HG02642 (cell line): ENCODE results near the gene F12.

Experiments used
- ATAC-seq: cut with Tn5 transposase; IDR thresholded peaks from one replicate; pipeline ENCODE4 v1.9.1; 2021; ENCODE audit warnings: mild to moderate bottlenecking; ENCODE audit not compliant: unreplicated experiment, poor library complexity

Gene F12

DNA sequence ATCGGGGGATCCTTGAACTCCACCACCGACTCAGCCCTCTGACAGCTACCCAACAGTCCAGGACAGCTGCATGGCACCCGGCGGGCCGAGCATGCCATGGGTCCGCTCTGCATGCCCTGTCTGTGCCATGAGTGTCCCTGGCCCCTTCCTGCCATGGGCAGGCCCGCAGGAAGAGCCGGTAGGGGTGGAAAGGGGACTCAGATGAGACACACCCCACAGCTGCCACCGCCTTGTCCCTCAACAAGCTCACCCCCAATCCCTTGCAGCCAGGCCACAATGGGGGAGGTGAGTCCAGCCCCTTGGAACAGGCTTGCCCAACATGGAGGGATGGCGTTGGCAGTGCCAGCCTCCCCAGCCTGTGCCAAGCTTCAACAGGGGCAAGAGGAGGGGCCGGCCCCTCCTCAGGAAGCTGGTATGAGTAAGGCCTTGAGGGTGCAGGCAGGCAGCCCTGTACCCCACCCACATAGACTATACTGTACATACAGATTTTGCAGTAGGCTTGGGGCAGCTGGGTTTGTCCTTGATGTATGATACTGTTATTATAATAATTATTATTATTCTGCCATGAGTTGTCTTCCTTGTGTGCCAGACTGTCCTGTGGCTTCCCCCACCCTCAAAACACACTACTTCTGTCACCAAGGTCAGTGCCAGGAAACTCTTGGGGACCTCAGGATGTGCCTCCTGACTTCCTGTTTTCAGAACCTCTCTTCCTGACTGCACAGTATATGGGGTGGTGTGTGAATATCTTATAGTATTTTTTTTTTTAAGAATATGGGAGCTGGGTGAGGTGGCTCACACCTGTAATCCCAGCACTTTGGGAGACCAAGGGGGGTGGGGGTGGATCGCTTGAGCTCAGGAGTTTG, 37.1 kb downstream of the F12 start:
- ATAC-seq = no peak

DNA sequence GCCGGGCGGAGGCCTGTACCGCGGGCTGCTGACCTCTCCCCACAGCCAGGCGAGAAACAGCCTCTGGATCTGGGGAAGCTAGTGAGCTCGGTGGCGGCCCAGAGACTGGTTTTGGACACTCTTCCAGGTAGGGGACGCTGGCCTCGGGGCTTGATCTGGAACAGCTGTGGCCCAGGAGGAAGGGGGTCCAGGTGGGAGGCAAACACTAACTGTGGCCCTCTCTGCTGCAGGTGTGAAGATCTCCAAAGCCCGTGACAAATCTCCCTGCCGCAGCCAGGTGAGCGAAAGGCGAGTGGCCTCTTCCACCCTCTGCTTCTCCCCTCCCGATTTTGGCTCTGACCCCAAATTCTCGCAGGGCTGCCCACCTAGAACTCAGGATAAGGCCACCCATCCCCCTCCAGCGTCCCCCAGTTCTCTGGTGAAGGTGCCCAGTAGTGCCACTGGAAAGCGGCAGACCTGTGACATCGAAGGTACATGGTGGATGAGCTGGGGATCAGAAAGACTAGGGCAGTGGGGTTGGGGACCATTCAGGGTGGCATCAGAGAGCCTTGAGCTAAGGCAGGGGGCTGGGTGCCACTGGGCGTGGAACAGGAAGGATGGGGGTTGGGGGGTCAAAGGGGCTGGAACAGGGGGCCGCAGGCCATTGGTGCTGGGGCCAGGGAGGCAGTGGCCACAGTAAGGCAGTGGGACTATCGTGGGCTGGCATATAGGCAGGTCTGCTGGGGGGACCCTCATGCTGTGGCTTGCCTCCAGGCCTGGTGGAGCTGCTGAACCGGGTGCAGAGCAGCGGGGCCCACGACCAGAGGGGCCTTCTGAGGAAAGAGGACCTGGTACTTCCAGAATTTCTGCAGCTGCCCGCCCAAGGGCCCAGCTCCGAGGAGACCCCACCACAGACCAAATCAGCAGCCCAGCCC, 38.0 kb downstream of the F12 start:
- ATAC-seq = no peak

DNA sequence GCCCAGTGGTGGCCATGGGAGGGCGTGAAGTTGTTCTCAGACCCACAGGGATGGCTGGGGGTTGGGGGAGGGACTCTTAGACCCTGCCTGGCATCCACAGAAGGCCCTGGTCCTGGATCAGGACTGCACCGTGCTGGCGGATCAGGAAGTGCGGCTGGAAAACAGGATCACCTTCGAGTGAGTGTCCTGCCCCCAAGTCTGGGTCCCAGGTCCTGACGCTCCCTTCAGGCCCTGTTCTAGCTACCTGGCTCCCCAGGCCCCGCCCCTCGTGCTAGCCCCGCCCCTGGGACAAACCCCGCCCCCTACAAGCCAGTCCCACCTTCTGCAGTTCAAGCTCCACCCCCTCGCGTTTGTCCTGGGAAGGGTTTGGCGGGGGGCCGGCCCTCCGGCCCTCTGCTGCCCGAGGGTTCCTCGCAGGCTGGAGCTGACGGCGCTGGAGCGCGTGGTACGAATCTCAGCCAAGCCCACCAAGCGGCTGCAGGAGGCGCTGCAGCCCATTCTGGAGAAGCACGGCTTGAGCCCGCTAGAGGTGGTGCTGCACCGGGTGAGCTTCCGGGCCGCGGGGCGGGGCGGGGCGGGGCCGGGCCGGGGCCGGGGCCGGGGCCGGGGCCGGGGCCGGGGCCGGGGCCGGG, 38.8 kb downstream of the F12 start:
- no peak for ATAC-seq

DNA sequence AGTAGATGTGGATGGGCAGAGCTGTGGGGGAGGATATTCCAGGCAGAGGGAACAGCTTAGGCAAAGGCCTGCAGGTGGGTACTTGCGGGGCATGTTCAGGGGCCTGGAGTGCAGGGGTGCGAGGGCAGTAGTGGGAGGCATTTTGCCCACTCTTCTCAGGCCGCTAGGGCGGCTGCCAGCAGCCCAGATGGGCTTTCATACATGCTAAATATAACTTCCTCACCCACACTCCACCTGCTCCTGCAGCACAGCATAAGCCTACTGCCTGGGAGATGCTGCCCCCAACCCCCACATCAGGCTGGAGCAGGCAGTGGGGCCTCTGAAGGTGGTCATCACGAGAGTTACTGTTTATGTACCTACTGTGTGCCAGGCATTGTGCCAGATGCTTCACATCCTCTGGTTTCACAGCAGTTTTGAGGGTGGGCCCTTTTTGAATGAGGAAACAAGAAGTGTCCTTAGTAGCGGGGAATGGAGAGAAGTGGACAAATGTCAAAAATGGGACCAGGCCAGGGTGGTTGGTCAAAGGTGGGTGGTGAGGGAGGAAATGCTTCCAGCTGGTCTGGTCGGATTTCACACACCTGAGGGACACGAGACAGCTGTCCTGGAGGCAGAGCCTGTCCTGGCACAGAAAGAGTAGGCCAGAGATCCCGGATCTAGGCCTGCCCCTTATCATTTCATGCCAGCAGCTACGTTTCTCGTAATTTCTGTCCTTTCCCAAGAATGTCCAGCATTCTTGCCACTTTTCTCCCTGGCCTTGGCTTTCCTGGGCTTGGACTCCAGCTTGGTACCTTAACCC, 39.5 kb downstream of the F12 start:
- ATAC-seq = no peak

DNA sequence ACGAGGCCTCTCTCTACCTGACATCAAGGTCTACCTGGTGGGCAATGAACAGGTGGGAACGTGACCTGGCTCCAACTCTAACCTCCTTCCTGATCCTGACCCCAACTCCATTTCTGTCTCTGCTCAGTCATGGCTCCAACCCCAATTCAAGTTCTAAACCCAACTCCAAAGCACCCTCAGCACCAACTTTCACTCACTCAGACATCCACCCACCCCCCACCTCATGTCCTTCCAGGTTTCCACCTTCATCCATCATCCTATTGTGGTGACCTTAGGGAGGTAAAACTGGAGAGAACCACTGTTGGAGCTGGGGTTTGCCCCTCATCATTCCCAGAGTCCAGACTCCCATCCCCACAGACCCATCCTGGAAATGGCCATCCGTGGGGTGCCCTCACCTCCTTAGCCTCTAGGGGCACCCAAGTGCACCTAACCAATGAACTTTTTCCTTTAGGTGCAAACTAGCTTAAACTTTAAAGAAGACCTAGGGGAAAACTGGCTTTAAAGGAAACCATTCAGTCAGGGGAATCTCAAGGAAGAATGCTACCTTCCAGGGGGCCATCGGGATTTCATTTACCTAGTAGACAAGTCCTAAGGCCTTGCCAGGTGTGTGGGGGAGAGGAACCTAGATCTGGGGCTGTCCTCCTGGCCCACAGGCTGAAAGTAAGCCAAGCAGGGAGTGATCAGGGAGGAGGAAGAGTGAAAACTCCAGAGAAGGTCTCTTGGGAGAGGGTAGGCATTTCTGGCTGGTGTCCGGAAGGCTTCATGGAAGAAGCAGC, 40.3 kb downstream of the F12 start:
- no peak for ATAC-seq

DNA sequence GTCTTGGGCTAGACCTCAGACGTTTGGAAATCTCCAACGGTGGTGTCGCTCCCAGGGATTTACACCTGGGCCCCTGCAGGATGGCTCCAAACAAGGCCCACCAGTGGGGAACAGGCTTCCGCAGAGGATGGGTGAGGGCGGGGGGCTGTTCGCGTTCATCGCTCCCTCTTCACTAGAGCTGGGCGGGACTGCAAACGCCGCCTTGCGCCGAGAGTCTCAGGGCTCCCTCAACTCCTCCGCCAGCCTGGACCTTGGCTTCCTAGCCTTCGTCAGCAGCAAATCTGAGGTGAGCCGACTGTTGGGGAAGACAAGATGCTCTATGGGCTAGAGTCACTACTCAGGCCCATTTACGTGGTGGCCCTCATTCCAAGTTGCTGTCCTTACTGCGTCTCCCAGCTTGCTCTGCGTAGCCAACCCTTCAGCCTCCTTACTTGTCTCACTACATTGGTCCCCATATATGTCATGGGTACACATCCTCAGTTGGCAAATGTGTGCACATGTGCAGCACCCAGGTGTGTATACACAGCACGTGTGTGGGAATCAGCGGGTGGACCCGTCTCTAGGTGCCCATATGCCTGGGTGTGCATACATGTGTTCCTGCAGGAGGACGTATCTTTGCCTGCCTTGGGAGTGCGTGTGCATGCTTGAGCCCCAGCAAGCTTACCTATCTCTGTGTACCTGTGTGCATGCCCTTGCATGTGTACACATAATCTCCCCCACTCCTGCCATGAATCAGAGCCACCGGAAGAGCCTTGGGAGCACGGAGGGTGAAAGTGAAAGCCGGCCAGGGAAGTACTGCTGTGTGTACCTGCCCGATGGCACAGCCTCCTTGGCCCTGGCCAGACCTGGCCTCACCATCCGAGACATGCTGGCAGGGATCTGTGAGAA, 41.1 kb downstream of the F12 start:
- ATAC-seq = no peak

DNA sequence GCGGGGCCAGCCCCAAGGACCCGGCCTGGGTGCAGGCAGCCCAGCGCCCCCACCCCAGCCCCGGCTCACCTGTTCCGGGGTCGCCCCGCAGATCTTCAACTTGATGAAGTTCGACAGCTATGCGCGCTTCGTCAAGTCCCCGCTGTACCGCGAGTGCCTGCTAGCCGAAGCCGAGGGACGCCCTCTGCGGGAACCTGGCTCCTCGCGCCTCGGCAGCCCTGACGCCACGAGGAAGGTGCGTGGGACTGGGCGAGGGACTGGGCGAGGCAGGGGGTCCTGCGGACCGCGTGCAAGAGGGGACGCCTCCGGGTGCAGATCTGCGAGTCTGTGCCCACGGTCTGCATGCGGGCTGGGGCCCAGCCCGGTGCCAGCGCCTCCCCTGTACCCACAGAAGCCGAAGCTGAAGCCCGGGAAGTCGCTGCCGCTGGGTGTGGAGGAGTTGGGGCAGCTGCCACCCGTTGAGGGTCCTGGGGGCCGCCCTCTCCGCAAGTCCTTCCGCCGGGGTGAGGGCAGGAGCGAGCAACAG, 42.0 kb downstream of the F12 start:
- ATAC-seq = no peak

DNA sequence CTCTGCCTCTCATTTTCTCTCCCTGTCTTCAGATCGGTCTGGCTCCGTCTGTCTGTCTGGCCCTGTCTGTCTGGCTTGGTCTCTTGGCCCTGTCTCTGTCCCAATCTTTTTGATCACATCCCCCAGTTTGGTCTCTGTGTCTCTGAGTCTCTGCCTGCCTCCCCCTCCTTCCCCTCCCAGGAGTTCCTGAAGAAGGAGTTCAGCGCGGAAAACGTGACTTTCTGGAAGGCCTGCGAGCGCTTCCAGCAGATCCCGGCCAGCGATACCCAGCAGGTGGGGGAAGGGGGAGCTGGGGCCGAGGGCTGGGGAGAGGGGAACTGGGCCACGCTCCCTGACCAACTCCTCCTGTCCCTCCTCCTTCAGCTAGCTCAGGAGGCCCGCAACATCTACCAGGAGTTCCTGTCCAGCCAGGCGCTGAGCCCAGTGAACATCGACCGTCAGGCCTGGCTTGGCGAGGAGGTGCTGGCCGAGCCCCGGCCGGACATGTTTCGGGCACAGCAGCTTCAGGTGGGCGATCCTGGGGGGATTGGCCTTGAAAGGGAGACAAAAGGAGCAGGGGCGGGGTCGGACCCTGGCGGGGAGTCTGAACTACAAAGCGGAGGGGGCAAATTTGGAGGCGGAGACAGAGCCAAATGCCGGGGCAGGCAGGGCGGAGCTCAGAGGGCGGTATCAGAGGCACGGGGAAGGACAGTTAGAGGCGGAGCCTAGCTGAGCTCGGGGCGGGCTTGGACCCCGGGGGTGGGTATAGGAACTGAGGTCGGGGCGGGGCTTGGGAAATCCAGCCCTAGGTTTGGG, 42.6 kb downstream of the F12 start:
- no peak for ATAC-seq

DNA sequence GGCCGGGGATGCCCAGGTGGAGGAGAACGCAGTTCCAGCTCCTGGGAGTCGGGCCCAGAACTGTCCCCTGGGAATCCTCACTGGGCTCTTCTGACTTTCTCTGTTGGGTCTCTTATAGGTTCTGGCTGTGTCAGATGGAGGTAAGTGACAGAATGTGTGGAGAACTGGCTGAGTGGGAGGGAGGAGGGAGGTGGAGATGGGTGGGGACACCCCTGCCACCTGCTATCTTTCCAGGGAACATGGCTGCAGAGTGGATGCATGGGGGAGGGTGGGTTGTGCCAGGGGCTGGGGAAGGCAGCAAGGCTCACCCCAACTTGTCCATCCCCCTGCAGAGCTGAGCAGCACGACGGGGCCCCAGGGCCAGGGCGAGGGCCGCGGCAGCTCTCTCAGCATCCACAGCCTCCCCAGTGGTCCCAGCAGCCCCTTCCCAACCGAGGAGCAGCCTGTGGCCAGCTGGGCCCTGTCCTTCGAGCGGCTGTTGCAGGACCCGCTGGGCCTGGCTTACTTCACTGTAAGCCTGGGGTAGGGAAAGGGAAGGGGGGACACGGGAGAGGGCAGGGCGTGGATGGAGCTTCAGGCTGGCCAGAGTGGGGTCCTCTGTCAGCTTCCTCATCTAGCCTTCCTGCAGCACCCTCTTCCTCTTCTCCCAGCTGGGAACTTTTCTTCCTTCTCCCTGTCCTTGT, 43.4 kb downstream of the F12 start:
- no peak for ATAC-seq

DNA sequence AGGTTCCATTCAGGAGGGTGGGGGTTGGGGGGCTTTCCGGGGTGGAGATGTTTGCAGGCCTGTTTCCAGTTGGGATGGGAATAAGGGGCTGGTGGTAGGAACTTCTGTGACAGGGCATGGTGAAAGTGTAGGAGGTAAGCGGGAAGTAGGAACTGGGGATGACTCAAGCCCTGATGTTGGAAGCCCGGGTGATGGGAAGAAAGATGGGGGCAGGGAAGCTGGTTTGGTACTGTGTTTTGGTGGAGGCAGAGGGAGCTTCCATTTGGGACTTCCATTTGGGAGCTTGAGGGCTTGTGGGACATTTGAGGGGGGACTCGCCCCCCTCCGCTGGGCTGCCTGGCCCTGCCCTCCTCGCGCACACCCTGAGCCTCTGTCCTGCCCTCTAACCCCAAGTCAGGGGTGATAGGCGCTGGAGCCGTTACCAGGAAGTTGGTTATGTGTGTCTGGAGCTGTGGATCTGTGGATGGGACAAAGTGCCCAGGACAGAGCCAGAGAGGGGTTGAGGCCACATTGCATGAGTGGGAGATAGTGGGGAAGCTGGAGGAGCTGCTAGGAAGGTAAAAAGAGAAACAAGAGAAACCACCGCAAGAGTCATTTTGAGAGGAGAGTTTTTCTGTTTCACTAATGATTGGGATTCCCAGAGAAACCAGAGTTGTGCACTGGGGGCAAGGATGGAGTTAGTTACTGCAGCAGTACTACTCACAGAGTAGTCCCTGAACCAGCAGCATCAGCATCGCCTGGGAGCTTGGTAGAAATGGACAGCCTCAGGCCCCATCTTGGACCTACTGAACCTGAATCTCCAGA, 45.0 kb downstream of the F12 start:
- ATAC-seq = peak; percentile 30

DNA sequence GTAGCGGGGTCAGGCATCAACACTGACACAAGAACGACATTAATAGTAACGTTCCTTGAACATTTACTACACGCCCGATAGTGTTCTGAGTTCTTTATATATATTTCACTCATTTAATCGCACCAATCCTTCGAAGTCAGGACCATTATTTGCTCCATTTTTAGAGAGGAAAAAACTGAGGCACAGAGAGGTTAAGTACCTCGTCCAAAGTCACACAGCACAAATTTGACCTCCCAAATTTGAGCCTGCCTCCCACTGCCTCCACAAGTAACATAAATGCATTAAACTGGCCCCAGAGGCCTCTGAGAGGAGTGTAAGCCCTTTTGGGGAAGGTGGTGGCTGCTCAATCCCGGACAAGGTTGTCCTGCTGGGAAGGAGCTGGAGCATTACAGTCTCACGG, 45.8 kb downstream of the F12 start:
- no peak for ATAC-seq

DNA sequence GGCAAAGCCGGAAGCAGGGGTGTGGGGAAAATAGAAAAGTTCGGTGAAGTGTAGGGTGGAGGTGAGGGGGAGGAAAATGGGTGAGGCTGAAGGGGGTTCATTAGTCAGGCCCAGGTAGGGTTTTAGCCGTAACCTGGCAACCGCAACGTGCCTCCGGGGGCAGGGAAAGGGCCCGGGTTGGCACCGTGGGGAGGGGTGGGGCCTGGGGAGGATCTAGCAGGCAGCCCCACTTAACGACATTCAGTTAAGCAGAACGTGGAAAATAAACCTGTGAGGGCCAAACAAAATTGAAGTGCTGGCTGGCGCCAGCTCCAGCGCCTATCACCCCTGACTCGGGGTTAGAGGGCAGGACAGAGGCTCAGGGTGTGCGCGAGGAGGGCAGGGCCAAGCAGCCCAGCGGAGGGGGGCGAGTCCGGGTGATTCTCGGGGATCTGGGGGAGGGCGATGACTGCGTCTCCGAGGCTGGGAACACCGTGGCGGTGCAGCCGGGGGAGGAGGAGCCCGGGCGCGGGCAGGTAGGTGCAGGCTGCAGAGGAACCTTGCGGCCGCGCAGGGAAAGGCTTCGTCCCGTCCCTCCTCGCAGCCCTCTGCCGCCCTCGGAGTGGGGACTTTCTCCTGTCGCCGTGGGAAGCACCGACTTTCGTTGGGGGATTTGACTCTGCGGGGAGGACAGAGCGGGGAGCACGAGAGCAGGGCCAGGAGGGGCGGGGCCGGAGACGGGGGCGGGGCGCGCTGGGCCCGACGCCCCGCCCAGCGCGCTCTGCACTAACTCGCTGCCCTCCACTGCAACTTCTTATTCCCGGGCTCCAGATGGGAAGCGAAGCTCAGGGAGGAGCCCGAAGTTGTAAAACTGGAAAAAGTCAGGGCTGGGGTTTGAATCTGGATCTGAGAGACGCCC, 46.5 kb downstream of the F12 start:
- ATAC-seq = peak; percentile 31

DNA sequence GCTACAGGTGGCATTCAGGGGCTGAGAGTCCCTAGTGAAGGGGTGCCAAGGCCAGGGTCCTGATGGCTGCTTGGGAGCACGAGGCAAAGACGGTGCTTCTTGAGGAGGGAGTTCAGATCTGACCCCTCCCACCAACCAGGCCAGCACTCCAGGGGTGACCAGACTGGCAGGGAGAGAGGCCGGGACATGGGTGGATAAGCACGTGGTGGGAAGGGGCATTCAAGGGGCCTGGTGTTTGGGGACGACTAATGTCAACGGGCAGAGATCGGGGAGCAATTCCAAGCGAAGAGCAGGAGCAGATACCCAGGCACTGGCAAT, 47.1 kb downstream of the F12 start:
- no peak for ATAC-seq

DNA sequence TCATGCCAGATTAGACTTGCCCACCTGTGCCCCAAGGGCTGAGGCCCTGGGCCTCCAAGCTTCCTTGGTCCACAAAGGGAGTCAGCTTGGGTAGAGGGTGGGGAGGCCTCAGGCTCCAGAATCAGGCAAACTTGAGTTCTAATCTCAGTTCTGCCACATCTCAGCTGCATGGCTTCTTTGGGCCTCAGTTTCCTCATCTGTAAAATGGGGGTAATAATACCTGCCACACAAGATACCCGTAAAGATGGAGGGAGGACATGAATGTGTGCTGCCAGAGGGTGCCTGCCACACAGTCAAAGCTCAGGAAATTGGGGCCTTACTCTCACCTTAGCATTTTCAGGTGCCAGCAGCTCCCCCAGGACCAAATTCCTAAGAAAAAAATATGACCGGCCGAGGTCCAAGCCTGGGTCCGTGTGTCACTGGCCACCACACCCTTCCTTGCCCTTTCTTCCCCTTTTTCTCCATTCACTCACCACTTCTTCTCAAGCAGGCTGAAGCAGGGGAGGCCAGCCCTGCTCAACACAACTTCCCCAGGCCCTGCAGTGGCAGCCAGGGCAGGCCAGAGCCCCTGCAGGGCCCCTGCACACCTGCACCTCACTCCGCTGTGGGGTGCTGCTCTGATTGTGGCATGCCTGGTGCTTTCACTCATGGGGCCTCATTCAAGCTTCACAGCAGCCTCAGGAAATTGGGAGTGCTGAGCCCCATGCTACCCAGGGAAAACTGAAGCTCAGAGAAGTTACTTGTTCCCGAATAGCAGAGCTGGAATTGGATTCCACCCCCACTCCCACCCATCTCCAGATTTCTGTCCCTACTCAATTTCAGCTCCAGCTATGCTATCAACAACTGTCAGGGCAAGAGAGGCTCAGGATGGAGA, 47.7 kb downstream of the F12 start:
- ATAC-seq = no peak
